ENCODE measurements around the gene ZNF19. TPM values are rescaled to one million over a fixed set of nuclear protein-coding genes. Genes with fewer than 3 reads are reported as not detected.

ZNF19 gene
- polyA plus RNA-seq, 1 donor: 8.1 TPM

GRCh38 chr16:71448274-71448866, 40.8 kb downstream of the ZNF19 start:
- WGBS (ENCODE audit: insufficient coverage, low lambda C conversion rate): 100% methylated on average over 2 of the region's 7 CpGs
- peaks cover 44% of the 10 kb centered on the region for H3K36me3 ChIP-seq (ENCODE audit: control insufficient read depth, insufficient read depth, low read length)

GRCh38 chr16:71443714-71444113, 45.4 kb downstream of the ZNF19 start:
- H3K4me1 ChIP-seq (ENCODE audit: control insufficient read depth, insufficient read depth, low read length): no peaks in the 10 kb centered on the region
- no CpG with 5 or more reads among the region's 6 CpGs for WGBS (ENCODE audit: insufficient coverage, low lambda C conversion rate)
- peaks cover 34% of the 10 kb centered on the region for H3K9me3 ChIP-seq (ENCODE audit: control insufficient read depth, low read depth, low read length)
- peaks cover 13% of the 10 kb centered on the region for H3K27me3 ChIP-seq (ENCODE audit: control insufficient read depth, insufficient read depth, low read length)
- no peak overlapping the region for H3K4me3 ChIP-seq (ENCODE audit: low read length)
- no peak for DNase-seq
- no peak overlapping the region for H3K27ac ChIP-seq (ENCODE audit: low read length)
- H3K36me3 ChIP-seq (ENCODE audit: control insufficient read depth, insufficient read depth, low read length): peaks cover 4% of the 10 kb centered on the region

More at GRCh38 chr16:71448274-71448866, 40.8 kb downstream of the ZNF19 start:
- H3K4me1 ChIP-seq (ENCODE audit: control insufficient read depth, insufficient read depth, low read length): no peaks in the 10 kb centered on the region
- no peak overlapping the region for H3K27ac ChIP-seq (ENCODE audit: low read length)
- H3K27me3 ChIP-seq (ENCODE audit: control insufficient read depth, insufficient read depth, low read length): no peaks in the 10 kb centered on the region
- no peak overlapping the region for H3K4me3 ChIP-seq (ENCODE audit: low read length)
- no peak for DNase-seq
- peaks cover 49% of the 10 kb centered on the region for H3K9me3 ChIP-seq (ENCODE audit: control insufficient read depth, low read depth, low read length)

DNA sequence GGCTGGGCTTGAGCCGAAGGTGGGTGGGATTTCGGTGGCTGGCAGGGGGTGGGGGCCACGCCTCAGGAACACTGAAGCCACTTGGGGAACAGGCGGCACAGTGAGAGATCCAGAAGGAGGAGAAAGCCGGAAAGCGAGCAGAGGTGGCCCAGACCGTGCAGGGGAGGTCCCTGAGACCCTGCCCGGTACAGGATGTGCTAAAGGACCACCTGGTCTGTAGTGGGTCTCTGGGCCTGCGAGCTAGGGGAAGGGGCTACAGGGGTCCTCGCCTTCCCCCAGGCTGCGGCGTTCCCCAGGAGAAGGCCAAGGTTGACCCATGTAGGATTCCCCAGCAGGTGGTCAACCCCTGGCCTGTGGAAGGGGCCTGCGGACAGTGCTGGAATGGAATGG, 47.1 kb downstream of the ZNF19 start, which contains the start of gene TLE7:
TLE7 (minus strand) TSS at position 4 of the 390 bp plus-strand sequence. CDS start 8,730 bp downstream, outside the sequence.
- no CpG with 5 or more reads among the region's 13 CpGs for WGBS (ENCODE audit: insufficient coverage, low lambda C conversion rate)
- Histone ChIP-seq H3K4me1 (ENCODE audit: control insufficient read depth, insufficient read depth, low read length) (no peaks in the 10 kb centered on the region), H3K9me3 (ENCODE audit: control insufficient read depth, low read depth, low read length) (peaks cover 19% of the 10 kb centered on the region), H3K27me3 (ENCODE audit: control insufficient read depth, insufficient read depth, low read length) (peaks cover 13% of the 10 kb centered on the region), H3K27ac (ENCODE audit: low read length) (no peak within 1 kb of the TSS), H3K36me3 (ENCODE audit: control insufficient read depth, insufficient read depth, low read length) (no peaks in the 10 kb centered on the region), H3K4me3 (ENCODE audit: low read length) (no peak within 1 kb of the TSS)
- DNase-seq: no peak

GRCh38 chr16:71441348-71442050, 47.6 kb downstream of the ZNF19 start:
- WGBS (ENCODE audit: insufficient coverage, low lambda C conversion rate): 80% methylated on average over 1 of the region's 71 CpGs
- H3K27me3 ChIP-seq (ENCODE audit: control insufficient read depth, insufficient read depth, low read length): peaks cover 13% of the 10 kb centered on the region
- no peaks in the 10 kb centered on the region for H3K4me1 ChIP-seq (ENCODE audit: control insufficient read depth, insufficient read depth, low read length)
- DNase-seq: no peak
- H3K9me3 ChIP-seq (ENCODE audit: control insufficient read depth, low read depth, low read length): peaks cover 17% of the 10 kb centered on the region
- no peak overlapping the region for H3K27ac ChIP-seq (ENCODE audit: low read length)
- no peaks in the 10 kb centered on the region for H3K36me3 ChIP-seq (ENCODE audit: control insufficient read depth, insufficient read depth, low read length)
- H3K4me3 ChIP-seq (ENCODE audit: low read length): no peak overlapping the region

- no peaks in the 10 kb centered on the region for H3K4me1 ChIP-seq (ENCODE audit: control insufficient read depth, insufficient read depth, low read length)
- no peaks in the 10 kb centered on the region for H3K36me3 ChIP-seq (ENCODE audit: control insufficient read depth, insufficient read depth, low read length)
- no peak for DNase-seq
- H3K9me3 ChIP-seq (ENCODE audit: control insufficient read depth, low read depth, low read length): peaks cover 17% of the 10 kb centered on the region
- H3K27me3 ChIP-seq (ENCODE audit: control insufficient read depth, insufficient read depth, low read length): peaks cover 13% of the 10 kb centered on the region
- no peak overlapping the region for H3K4me3 ChIP-seq (ENCODE audit: low read length)
- no peak overlapping the region for H3K27ac ChIP-seq (ENCODE audit: low read length)
- WGBS (ENCODE audit: insufficient coverage, low lambda C conversion rate): 40% methylated on average over 1 of the region's 25 CpGs
Measured at GRCh38 chr16:71440669-71441347, 48.3 kb downstream of the ZNF19 start.

DNA sequence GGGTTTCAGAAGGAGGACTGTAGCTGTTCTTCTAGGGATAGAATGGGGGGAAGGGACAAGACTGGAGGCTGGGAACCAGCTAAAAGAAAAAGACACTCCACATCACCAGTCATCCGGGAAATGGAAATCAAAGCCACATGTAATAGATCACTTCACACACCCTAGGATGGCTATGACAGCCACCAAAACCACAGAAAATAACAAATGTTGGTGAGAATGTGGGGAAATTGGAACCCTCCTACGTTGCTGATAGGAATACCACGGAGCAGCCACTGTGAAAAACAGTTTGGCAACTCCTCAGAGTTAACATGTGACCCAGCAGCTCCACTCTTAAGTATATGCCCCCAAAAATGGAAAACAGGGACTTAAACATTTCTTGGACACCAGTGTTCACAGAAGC, 49.6 kb downstream of the ZNF19 start:
- H3K9me3 ChIP-seq (ENCODE audit: control insufficient read depth, low read depth, low read length): peaks cover 17% of the 10 kb centered on the region
- H3K27ac ChIP-seq (ENCODE audit: low read length): no peak overlapping the region
- H3K36me3 ChIP-seq (ENCODE audit: control insufficient read depth, insufficient read depth, low read length): no peaks in the 10 kb centered on the region
- H3K27me3 ChIP-seq (ENCODE audit: control insufficient read depth, insufficient read depth, low read length): peaks cover 13% of the 10 kb centered on the region
- no peak overlapping the region for H3K4me3 ChIP-seq (ENCODE audit: low read length)
- WGBS (ENCODE audit: insufficient coverage, low lambda C conversion rate): no CpG with 5 or more reads among the region's 3 CpGs
- DNase-seq: no peak
- H3K4me1 ChIP-seq (ENCODE audit: control insufficient read depth, insufficient read depth, low read length): no peaks in the 10 kb centered on the region

GRCh38 chr16:71436473-71436872, 52.7 kb downstream of the ZNF19 start:
- Histone ChIP-seq H3K27me3 (ENCODE audit: control insufficient read depth, insufficient read depth, low read length) (peaks cover 13% of the 10 kb centered on the region), H3K36me3 (ENCODE audit: control insufficient read depth, insufficient read depth, low read length) (no peaks in the 10 kb centered on the region), H3K27ac (ENCODE audit: low read length) (no peak overlapping the region), H3K9me3 (ENCODE audit: control insufficient read depth, low read depth, low read length) (peaks cover 4% of the 10 kb centered on the region), H3K4me3 (ENCODE audit: low read length) (no peak overlapping the region), H3K4me1 (ENCODE audit: control insufficient read depth, insufficient read depth, low read length) (no peaks in the 10 kb centered on the region)
- no CpG with 5 or more reads among the region's 7 CpGs for WGBS (ENCODE audit: insufficient coverage, low lambda C conversion rate)
- no peak for DNase-seq

DNA sequence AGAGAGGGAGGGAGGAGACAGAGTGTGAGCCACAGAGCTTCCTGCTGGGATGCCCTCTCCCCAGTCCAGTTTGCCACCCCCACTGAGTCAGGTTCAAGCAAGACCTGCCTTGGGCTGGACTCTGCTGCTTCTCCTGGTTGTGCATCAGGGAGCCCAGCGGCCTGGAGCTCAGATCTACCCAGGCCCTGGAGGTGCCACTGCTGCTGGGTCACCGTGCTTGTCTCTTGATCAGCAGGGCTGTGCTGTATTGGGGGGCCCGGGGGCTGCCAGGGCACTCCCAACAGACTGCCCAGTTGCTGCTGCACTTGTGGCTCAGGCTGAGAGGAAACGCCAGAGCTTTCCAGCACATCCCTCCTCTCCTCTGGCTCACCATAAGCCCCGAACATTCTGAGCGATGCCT, 56.2 kb downstream of the ZNF19 start:
- H3K9me3 ChIP-seq (ENCODE audit: control insufficient read depth, low read depth, low read length): no peaks in the 10 kb centered on the region
- no CpG with 5 or more reads among the region's 6 CpGs for WGBS (ENCODE audit: insufficient coverage, low lambda C conversion rate)
- no peak overlapping the region for H3K4me3 ChIP-seq (ENCODE audit: low read length)
- peaks cover 7% of the 10 kb centered on the region for H3K27me3 ChIP-seq (ENCODE audit: control insufficient read depth, insufficient read depth, low read length)
- H3K27ac ChIP-seq (ENCODE audit: low read length): no peak overlapping the region
- no peaks in the 10 kb centered on the region for H3K36me3 ChIP-seq (ENCODE audit: control insufficient read depth, insufficient read depth, low read length)
- DNase-seq: no peak
- H3K4me1 ChIP-seq (ENCODE audit: control insufficient read depth, insufficient read depth, low read length): no peaks in the 10 kb centered on the region

- Histone ChIP-seq H3K27me3 (ENCODE audit: control insufficient read depth, insufficient read depth, low read length) (peaks cover 11% of the 10 kb centered on the region), H3K36me3 (ENCODE audit: control insufficient read depth, insufficient read depth, low read length) (no peaks in the 10 kb centered on the region), H3K27ac (ENCODE audit: low read length) (no peak overlapping the region), H3K9me3 (ENCODE audit: control insufficient read depth, low read depth, low read length) (no peaks in the 10 kb centered on the region), H3K4me1 (ENCODE audit: control insufficient read depth, insufficient read depth, low read length) (no peaks in the 10 kb centered on the region), H3K4me3 (ENCODE audit: low read length) (no peak overlapping the region)
- WGBS (ENCODE audit: insufficient coverage, low lambda C conversion rate): no CpG with 5 or more reads among the region's 9 CpGs
- DNase-seq: no peak
Measured at GRCh38 chr16:71431991-71432390, 57.1 kb downstream of the ZNF19 start.

- peaks cover 19% of the 10 kb centered on the region for H3K27me3 ChIP-seq (ENCODE audit: control insufficient read depth, insufficient read depth, low read length)
- no peak overlapping the region for H3K27ac ChIP-seq (ENCODE audit: low read length)
- WGBS (ENCODE audit: insufficient coverage, low lambda C conversion rate): no CpG with 5 or more reads among the region's 14 CpGs
- H3K36me3 ChIP-seq (ENCODE audit: control insufficient read depth, insufficient read depth, low read length): no peaks in the 10 kb centered on the region
- no peak for DNase-seq
- no peaks in the 10 kb centered on the region for H3K9me3 ChIP-seq (ENCODE audit: control insufficient read depth, low read depth, low read length)
- H3K4me3 ChIP-seq (ENCODE audit: low read length): no peak overlapping the region
- no peaks in the 10 kb centered on the region for H3K4me1 ChIP-seq (ENCODE audit: control insufficient read depth, insufficient read depth, low read length)
Measured at GRCh38 chr16:71431176-71431575, 57.9 kb downstream of the ZNF19 start.

Measured in large intestine (tissue), 3 donors.